GM12872 (cell line): ENCODE data around the gene DIP2A.

Experiments used
- CTCF ChIP-seq: IDR thresholded peaks from 3 replicates; pipeline ENCODE4 v1.5.1; 2011; ENCODE audit warnings: low read depth, mild to moderate bottlenecking, low read length, moderate library complexity; ENCODE audit not compliant: insufficient read depth

The DIP2A gene

GRCh38 chr21:46504666-46505065 lies 46.0 kb downstream of the DIP2A start:
- TF ChIP-seq CTCF = no peak

- no peak for TF ChIP-seq CTCF
Measured at GRCh38 chr21:46507562-46507961, 48.9 kb downstream of the DIP2A start.

- TF ChIP-seq CTCF = no peak
Measured at GRCh38 chr21:46509741-46510502, 51.2 kb downstream of the DIP2A start.

GRCh38 chr21:46515109-46515508 lies 56.4 kb downstream of the DIP2A start:
- no peak for TF ChIP-seq CTCF

- no peak for TF ChIP-seq CTCF
Measured at GRCh38 chr21:46516068-46516467, 57.4 kb downstream of the DIP2A start.

- TF ChIP-seq CTCF = no peak
Measured at GRCh38 chr21:46517361-46517760, 58.7 kb downstream of the DIP2A start.

GRCh38 chr21:46518983-46519583 lies 60.4 kb downstream of the DIP2A start:
- no peak for TF ChIP-seq CTCF
